Right lobe of liver (tissue), 6 donors: Measurements from ENCODE around the gene B3GLCT. TPM values are rescaled to one million over a fixed set of nuclear protein-coding genes. Genes with fewer than 3 reads are reported as not detected.
A peak's percentile ranks its signal among the peaks of the same experiment; 100 is the strongest.

Source experiments
- ATAC-seq, 4 donors: fragments of 200-7000 bp; cut with Tn5 transposase; one replicate each; pipeline ENCODE4 v1.9.1; 2020; ENCODE audit warnings: mild to moderate bottlenecking in 4 of 4, moderate library complexity in 4 of 4
- DNase-seq, 3 donors: peaks; one replicate each; pipeline ENCODE4 v3.0.0-alpha.2; 2020
- H3K27ac ChIP-seq, 3 donors: fragments of 200-600 bp; one replicate each; pipeline ENCODE4 v1.8.0; 2022
- H3K27me3 ChIP-seq, 2 donors: fragments of 200-600 bp; one replicate each; pipeline ENCODE4 v1.8.0; 2022
- H3K36me3 ChIP-seq, 4 donors: fragments of 200-600 bp; sonication (generic) in 1 of 4; one replicate each; pipeline versions ENCODE4 v1.5.1 to v1.8.0; 2017 to 2022; ENCODE audit warnings: control low read depth in 1 of 4
- H3K4me1 ChIP-seq, 4 donors: fragments of 200-600 bp; sonication (generic) in 1 of 4; one replicate each; pipeline versions ENCODE4 v1.5.1 to v1.8.0; 2017 to 2022; ENCODE audit warnings: control low read depth in 1 of 4
- H3K4me3 ChIP-seq, 3 donors: fragments of 200-600 bp; one replicate each; pipeline ENCODE4 v1.8.0; 2022
- H3K9me3 ChIP-seq, 4 donors: fragments of 200-600 bp; sonication (generic) in 1 of 4; one replicate each; pipeline versions ENCODE4 v1.5.1 to v1.8.0; 2017 to 2022; ENCODE audit warnings: control low read depth in 1 of 4
- POLR2A ChIP-seq: fragments of 450-650 bp; IDR thresholded peaks from one replicate; pipeline ENCODE4 v1.6.1; 2017; ENCODE audit warnings: antibody characterized with exemption, mild to moderate bottlenecking
- WGBS: methylation state at CpG from one replicate; pipeline ENCODE4 v1.1.6; 2018; ENCODE audit warnings: low coverage, low lambda C conversion rate; ENCODE audit not compliant: insufficient coverage; ENCODE audit errors: missing lambda C conversion rate; 5-methylcytosine and 5-hydroxymethylcytosine counted together
- intact Hi-C, 2 donors: fragments of 100-400 bp; cut with DNase I; formaldehyde crosslinking; loops; one replicate each; pipeline versions ENCODE4 v1.11.2 to v1.14.1; 2022
- total RNA-seq, 6 experiments: library from RNA; depleted of rRNA in 2 of 6; stranded (reverse); fragments of >200 nt in 2 of 6; fragmentation: NEBNext Ultra II Directional in 3 of 6; extraction: Animal tissue kit (Norgen Biotek cat#: 25700) in 3 of 6; gene quantifications; one replicate each; pipeline versions ENCODE4 v1.1.0 to v1.2.4, GENCODE V29; 2016 to 2023
- TF ChIP-seq, protein P1 (sequence below), 4 donors: fragments of 200-600 bp in 3 of 4; fragments of 450-650 bp in 1 of 4; IDR thresholded peaks; one replicate each; pipeline versions ENCODE4 v1.5.1 to v1.8.0; 2016 to 2022; ENCODE audit warnings: antibody characterized with exemption in 4 of 4, mild to moderate bottlenecking in 2 of 4
- donor health status: DM: no; HTN: yes; CAD: no.
- donor health status: DM: no; HTN: no; CAD: no.
- donor health status: DM: no; HTN: no; CAD: no.
- donor health status: DM: no; HTN: yes; CAD: no.
- donor health status: DM: no; HTN: yes; CAD: no.

B3GLCT gene
- total RNA-seq, 6 experiments from 2014 or later = 2.7 to 3.6 (median 3.0) TPM

DNA sequence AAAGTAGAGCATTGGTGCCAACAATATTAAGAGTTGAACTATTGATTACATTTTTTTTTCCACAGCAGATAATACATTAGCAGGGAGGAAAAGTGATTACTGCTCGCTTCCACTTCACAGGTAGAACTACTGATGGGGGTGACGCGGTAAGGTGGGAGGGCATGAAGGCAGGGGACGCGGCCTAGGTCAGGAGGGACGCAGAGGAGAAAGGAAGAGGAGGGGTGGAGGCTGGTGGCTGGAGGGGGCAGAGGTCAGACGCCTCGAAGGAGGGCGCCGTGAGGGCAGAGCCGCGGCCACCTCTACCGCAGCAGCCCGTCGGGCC is 287 bp upstream of the B3GLCT start:
- DNase-seq (no peak), ATAC-seq (no peak)
- Histone ChIP-seq H3K36me3 (no peaks in the 10 kb centered on the region), H3K4me1 (peaks cover 0 to 8% (median 2%) of the 10 kb centered on the region in 4 donors), H3K27me3 (no peaks in the 10 kb centered on the region), H3K4me3 (peak overlapping the region; percentile 70 to 71 (median 70)), H3K27ac (peak overlapping the region; percentile 92 to 95 (median 95)), H3K9me3 (no peaks in the 10 kb centered on the region)
- intact Hi-C loops = no loop called here
- TF ChIP-seq POLR2A = no peak
- TF ChIP-seq, protein P1, sequence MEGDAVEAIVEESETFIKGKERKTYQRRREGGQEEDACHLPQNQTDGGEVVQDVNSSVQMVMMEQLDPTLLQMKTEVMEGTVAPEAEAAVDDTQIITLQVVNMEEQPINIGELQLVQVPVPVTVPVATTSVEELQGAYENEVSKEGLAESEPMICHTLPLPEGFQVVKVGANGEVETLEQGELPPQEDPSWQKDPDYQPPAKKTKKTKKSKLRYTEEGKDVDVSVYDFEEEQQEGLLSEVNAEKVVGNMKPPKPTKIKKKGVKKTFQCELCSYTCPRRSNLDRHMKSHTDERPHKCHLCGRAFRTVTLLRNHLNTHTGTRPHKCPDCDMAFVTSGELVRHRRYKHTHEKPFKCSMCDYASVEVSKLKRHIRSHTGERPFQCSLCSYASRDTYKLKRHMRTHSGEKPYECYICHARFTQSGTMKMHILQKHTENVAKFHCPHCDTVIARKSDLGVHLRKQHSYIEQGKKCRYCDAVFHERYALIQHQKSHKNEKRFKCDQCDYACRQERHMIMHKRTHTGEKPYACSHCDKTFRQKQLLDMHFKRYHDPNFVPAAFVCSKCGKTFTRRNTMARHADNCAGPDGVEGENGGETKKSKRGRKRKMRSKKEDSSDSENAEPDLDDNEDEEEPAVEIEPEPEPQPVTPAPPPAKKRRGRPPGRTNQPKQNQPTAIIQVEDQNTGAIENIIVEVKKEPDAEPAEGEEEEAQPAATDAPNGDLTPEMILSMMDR (IDR thresholded peaks at IDR 0.05) = no peak
- WGBS = 9% methylated on average over 10 of the region's 15 CpGs

DNA sequence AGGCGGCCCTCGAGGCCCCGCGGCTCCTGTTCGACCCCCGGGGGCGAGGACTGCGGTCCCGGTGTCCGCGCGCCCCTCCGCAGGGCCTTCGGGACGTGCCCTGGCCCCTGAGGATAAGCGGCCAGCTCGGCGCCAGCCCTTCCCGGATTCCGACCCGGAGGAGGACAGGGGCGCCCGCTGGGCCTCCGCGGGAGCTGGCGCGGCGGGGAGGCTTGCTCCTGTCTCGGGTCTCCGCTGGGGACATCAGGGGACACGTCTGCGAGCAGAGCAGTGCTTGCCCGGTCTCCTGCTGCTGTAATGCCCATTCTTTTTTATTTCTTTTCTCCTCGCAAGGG is 829 bp downstream of the B3GLCT start:
- intact Hi-C loops = no loop called here
- Histone ChIP-seq H3K36me3 (no peaks in the 10 kb centered on the region), H3K4me1 (peaks cover 0 to 8% (median 2%) of the 10 kb centered on the region in 4 donors), H3K27me3 (no peaks in the 10 kb centered on the region), H3K4me3 (peak overlapping the region; percentile 70 to 71 (median 70)), H3K27ac (peak overlapping the region; percentile 92 to 95 (median 95)), H3K9me3 (no peaks in the 10 kb centered on the region)
- DNase-seq (peak; percentile 68 to 77 (median 70)), ATAC-seq (peak; percentile 51 to 61 (median 52))
- TF ChIP-seq, protein P1 (IDR thresholded peaks at IDR 0.05) = no peak
- peak; percentile 25 for TF ChIP-seq POLR2A
- 0% methylated on average over 6 of the region's 34 CpGs for WGBS

DNA sequence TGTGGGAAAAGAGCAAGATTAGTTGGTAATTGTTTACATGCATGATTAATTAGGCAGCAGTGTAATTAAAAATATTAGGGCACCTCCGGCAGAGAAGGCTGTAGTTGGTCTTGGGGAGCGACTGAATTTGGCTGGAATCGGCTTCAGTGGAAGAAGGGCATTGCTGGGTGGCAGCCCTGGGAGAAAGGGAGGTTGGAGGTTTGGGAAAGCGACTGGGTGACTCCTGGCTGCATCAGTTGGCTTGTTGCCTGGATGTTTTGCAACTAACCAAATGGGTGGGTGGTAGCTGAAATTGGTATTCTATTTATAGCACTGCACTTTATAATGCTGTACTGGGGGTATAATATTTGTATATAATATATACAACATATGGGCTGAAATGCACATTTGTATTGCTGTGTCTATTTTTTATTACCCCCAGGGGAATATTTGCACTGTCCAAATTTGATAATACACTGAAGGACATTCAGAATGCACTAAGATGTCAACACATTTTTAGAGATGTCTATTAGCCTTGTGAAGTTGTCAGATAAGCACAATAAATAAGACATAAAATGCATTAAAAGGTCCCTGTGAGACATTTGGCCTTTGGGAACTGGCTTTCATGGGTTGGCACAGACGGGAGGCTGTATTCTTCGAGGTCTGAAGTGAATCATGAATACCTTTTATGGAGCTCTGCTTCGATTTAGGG is 1.7 kb downstream of the B3GLCT start:
- TF ChIP-seq POLR2A = no peak
- TF ChIP-seq, protein P1 (IDR thresholded peaks at IDR 0.05) = no peak
- H3K9me3 ChIP-seq = no peaks in the 10 kb centered on the region
- no peaks in the 10 kb centered on the region for H3K36me3 ChIP-seq
- DNase-seq = peak in 2 of 3 donors; percentile 52 to 69
- intact Hi-C loops = no loop called here
- peaks cover 0 to 8% (median 2%) of the 10 kb centered on the region in 4 donors for H3K4me1 ChIP-seq
- H3K27me3 ChIP-seq = no peaks in the 10 kb centered on the region
- H3K4me3 ChIP-seq = peak overlapping the region; percentile 70 to 71 (median 70)
- peak overlapping the region in 1 of 3 donors; percentile 95 for H3K27ac ChIP-seq
- ATAC-seq = peak in 2 of 4 donors; percentile 50 to 52
- 36% methylated on average over 6 of the region's 7 CpGs for WGBS

DNA sequence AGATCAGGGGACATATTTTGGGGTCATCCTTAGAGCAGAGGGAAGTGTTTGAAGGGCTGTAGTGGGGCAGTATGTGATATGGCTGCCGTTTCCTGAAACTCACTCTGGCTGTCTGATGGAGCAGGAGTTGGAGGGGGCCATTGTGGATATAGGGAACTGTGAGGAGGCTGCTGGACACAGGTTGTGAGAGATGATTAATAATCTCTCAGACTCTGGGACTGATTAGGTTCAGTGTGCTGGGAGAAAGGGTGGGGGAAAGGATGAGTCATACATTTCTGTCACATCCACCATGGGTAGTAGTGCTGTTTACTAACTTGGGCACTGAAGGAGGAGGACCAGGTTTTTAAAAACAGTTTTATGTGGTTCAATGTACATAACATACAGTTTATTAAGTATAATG is 4.8 kb downstream of the B3GLCT start:
- ATAC-seq = peak in 1 of 4 donors; percentile 43
- 100% methylated on average over 1 of the region's 1 CpG for WGBS
- Histone ChIP-seq H3K27ac (no peak overlapping the region), H3K27me3 (no peaks in the 10 kb centered on the region), H3K4me3 (no peak overlapping the region), H3K9me3 (no peaks in the 10 kb centered on the region), H3K36me3 (no peaks in the 10 kb centered on the region), H3K4me1 (peaks cover 0 to 8% (median 2%) of the 10 kb centered on the region in 4 donors)
- intact Hi-C loops = no loop called here
- no peak for DNase-seq
- TF ChIP-seq, protein P1 (IDR thresholded peaks at IDR 0.05) = no peak
- TF ChIP-seq POLR2A = no peak
